C4-2B (cell line): Measurements from ENCODE around the gene SLC10A6.

Experiments used
- CTCF ChIP-seq: fragments of 450-650 bp; conservative IDR thresholded peaks from 2 replicates; pipeline ENCODE4 v1.5.1; 2017; ENCODE audit warnings: mild to moderate bottlenecking
- ZFX ChIP-seq: fragments of 450-650 bp; IDR thresholded peaks from 2 replicates; pipeline ENCODE4 v1.6.1; 2017

GRCh38 chr4:86891762-86892635, 42.8 kb upstream of the SLC10A6 start, which contains the start of gene C4orf36:
- TF ChIP-seq CTCF (peak; percentile 26), ZFX (peak; percentile 86)
